NB4 (cell line): ENCODE results near the gene RDH13.

Experiments
- MAX ChIP-seq: IDR thresholded peaks from 2 replicates; pipeline ENCODE4 v1.6.1; 2011; ENCODE audit warnings: low read depth, low read length
- POLR2A ChIP-seq: IDR thresholded peaks from 2 replicates; pipeline ENCODE4 v1.6.1; 2011; ENCODE audit warnings: mild to moderate bottlenecking; ENCODE audit not compliant: insufficient read length; ENCODE audit errors: extremely low read depth
- TF ChIP-seq, protein P1 (sequence below): IDR thresholded peaks from one replicate; pipeline ENCODE4 v1.5.1; 2012; ENCODE audit warnings: low read depth, low read length

DNA sequence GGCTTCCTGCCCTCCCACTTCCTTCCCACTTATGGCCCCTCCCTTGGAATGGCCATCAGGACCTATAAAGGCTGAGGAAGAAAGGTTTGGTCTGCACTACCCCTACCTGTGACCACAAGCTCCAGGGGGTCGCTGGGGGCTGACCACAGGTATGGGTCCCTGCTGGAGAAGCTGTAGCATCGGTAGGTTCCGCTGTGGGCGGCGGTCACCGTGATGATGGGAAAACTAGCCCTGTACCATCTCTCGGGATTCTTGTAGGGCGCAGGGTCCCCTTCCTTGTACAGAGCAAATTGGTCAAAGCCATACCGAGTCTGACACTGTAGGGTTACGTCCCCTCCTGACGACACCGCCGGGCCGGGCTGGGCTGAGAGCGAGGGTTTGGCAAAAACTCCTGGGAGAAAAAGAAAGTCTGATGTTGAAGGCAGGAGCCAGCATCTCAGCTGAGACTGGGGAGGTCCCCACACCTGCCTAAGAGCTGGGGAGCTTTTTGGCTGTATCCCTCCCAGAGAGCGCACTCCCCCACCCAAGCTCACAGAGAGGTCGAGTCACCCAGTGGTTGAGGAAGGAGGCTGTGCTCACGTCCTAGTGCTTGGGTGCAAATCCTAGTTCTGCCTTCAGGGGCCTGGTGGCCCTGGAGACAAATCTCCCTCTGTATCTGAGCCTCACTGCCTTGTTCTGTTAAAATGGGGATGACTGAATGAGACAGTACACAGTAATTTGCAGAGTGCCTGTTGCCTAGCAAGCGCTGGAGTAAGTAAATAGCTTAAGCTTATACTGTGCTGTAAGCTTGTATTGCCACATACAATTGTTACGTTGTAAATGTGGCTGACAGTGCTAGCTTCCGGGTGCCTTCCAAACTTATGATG, 35.2 kb downstream of the RDH13 start:
- TF ChIP-seq, protein P1, sequence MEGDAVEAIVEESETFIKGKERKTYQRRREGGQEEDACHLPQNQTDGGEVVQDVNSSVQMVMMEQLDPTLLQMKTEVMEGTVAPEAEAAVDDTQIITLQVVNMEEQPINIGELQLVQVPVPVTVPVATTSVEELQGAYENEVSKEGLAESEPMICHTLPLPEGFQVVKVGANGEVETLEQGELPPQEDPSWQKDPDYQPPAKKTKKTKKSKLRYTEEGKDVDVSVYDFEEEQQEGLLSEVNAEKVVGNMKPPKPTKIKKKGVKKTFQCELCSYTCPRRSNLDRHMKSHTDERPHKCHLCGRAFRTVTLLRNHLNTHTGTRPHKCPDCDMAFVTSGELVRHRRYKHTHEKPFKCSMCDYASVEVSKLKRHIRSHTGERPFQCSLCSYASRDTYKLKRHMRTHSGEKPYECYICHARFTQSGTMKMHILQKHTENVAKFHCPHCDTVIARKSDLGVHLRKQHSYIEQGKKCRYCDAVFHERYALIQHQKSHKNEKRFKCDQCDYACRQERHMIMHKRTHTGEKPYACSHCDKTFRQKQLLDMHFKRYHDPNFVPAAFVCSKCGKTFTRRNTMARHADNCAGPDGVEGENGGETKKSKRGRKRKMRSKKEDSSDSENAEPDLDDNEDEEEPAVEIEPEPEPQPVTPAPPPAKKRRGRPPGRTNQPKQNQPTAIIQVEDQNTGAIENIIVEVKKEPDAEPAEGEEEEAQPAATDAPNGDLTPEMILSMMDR: no peak
- TF ChIP-seq POLR2A (no peak), MAX (no peak)
